Measurements from ENCODE around the gene PET117.
"Not testable (repeated sequence)": the region's sequence is repeated elsewhere in the genome, so short reads cannot be mapped to it uniquely, and the experiment has no call there.

Gene PET117

GRCh38 chr20:18137412-18138265, at the start of gene PET117, which contains the start of gene KAT14:
PET117 (plus strand) TSS chr20:18137863; CDS start chr20:18137956, 93 bp downstream.
KAT14 (plus strand) TSS chr20:18137863; CDS start chr20:18142661, 4,798 bp downstream.
- DNase-seq, result peak; percentile 75

GRCh38 chr20:18088298-18088697, 49.4 kb upstream of the PET117 start:
- not testable (repeated sequence) for DNase-seq

GRCh38 chr20:18088841-18089240, 48.8 kb upstream of the PET117 start:
- DNase-seq, result not testable (repeated sequence)

GRCh38 chr20:18090044-18090443, 47.6 kb upstream of the PET117 start:
- no peak for DNase-seq

- no peak for DNase-seq
Observed at GRCh38 chr20:18090477-18090876, 47.2 kb upstream of the PET117 start.

GRCh38 chr20:18091623-18092022, 46.0 kb upstream of the PET117 start:
- DNase-seq, result no peak

GRCh38 chr20:18092890-18093289, 44.8 kb upstream of the PET117 start:
- DNase-seq, result no peak

- no peak for DNase-seq
Observed at GRCh38 chr20:18093388-18093787, 44.3 kb upstream of the PET117 start.

GRCh38 chr20:18094191-18094590, 43.5 kb upstream of the PET117 start:
- DNase-seq, result no peak

GRCh38 chr20:18100569-18100968, 37.1 kb upstream of the PET117 start:
- not testable (repeated sequence) for DNase-seq

- no peak for DNase-seq
Observed at GRCh38 chr20:18101125-18101810, 36.4 kb upstream of the PET117 start.

GRCh38 chr20:18103497-18103896, 34.2 kb upstream of the PET117 start:
- no peak for DNase-seq

GRCh38 chr20:18108326-18108725, 29.3 kb upstream of the PET117 start:
- DNase-seq, result no peak

GRCh38 chr20:18128574-18128973, 9.1 kb upstream of the PET117 start:
- DNase-seq, result not testable (repeated sequence)

- no peak for DNase-seq
Observed at GRCh38 chr20:18132663-18133062, 5.0 kb upstream of the PET117 start.

GRCh38 chr20:18133962-18134361, 3.7 kb upstream of the PET117 start:
- DNase-seq, result no peak

GRCh38 chr20:18138266-18138582, 561 bp downstream of the PET117 start:
- no peak for DNase-seq

GRCh38 chr20:18138639-18139583, 1.2 kb downstream of the PET117 start:
- DNase-seq, result no peak

GRCh38 chr20:18139832-18140231, 2.2 kb downstream of the PET117 start:
- no peak for DNase-seq

- DNase-seq, result no peak
Observed at GRCh38 chr20:18144541-18145099, 7.0 kb downstream of the PET117 start.

- no peak for DNase-seq
Observed at GRCh38 chr20:18154342-18154741, 16.7 kb downstream of the PET117 start.

- no peak for DNase-seq
Observed at GRCh38 chr20:18156045-18156444, 18.4 kb downstream of the PET117 start.

GRCh38 chr20:18164356-18164755, 26.7 kb downstream of the PET117 start:
- DNase-seq, result no peak

Data from kidney glomerular epithelial cell (primary cell).